ENCODE data around the gene ABCB10. TPM values are rescaled to one million over a fixed set of nuclear protein-coding genes. Genes with fewer than 3 reads are reported as not detected.
A peak's percentile ranks its signal among the peaks of the same experiment; 100 is the strongest.

The ABCB10 gene
- total RNA-seq, 1 experiment from 2014 or later, result 13.8 TPM

DNA sequence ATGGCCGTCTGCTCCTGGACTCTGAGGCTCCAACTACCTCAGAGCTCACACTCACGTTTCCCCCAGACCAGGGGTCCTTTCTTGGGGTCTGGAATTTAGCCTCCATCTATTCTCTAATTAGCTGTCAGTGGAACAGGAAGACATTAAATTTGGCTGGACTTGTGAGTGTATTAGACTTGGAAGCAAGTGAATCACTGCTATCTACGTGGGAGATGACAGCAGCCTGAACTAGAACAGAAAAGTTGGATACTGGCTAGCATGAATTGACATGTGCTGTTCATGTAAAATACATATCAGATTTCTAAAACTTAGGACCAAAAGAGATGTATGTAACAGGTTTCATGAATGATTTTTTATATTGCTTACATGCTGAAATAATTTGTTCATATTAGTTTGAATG lies 39.4 kb upstream of the ABCB10 start:
- Histone ChIP-seq H3K56ac (ENCODE audit: insufficient read length, low read depth, low read length) (no peak overlapping the region), H2BK20ac (ENCODE audit: low read depth, low read length, poor library complexity, severe bottlenecking) (no peak overlapping the region), H3K79me1 (ENCODE audit: insufficient read depth, low read depth, low read length, poor library complexity, severe bottlenecking) (no peaks in the 10 kb centered on the region), H4K5ac (ENCODE audit: insufficient read length, low read depth, low read length) (no peak overlapping the region), H3K4ac (ENCODE audit: low read depth, low read length) (no peak overlapping the region), H3K9me3 (ENCODE audit: control insufficient read depth, low read depth, low read length) (no peaks in the 10 kb centered on the region), H3K4me2 (ENCODE audit: insufficient read depth, insufficient read length, low read length) (no peak overlapping the region), H2BK12ac (ENCODE audit: insufficient read length, low read depth, low read length) (no peak overlapping the region), H4K20me1 (ENCODE audit: control insufficient read depth, insufficient read depth, insufficient read length) (no peaks in the 10 kb centered on the region), H2AK5ac (ENCODE audit: insufficient read length, low read length) (no peak overlapping the region), H3K23ac (ENCODE audit: insufficient read length, low read depth, low read length) (no peak overlapping the region), H2AFZ (ENCODE audit: low read length) (no peak overlapping the region), H3K9ac (ENCODE audit: extremely low read depth, insufficient read length, low read length) (no peak overlapping the region), H4K8ac (replicated peaks; ENCODE audit: insufficient read length, low read depth, low read length) (no peak overlapping the region), H3K4me1 (ENCODE audit: insufficient read depth, low read length) (no peaks in the 10 kb centered on the region), H2BK120ac (ENCODE audit: low read depth, low read length, poor library complexity, severe bottlenecking) (no peak overlapping the region), H4K91ac (ENCODE audit: insufficient read length, low read depth, low read length) (no peak overlapping the region), H3K18ac (ENCODE audit: insufficient read length, low read depth, low read length) (no peak overlapping the region), H3K79me2 (ENCODE audit: insufficient read depth, low read length) (no peaks in the 10 kb centered on the region), H2BK15ac (ENCODE audit: low read depth, low read length) (no peak overlapping the region), H3K27me3 (ENCODE audit: insufficient read depth, low read length) (no peaks in the 10 kb centered on the region), H2BK5ac (ENCODE audit: insufficient read length, low read length) (no peak overlapping the region), H3T11ph (ENCODE audit: low read length) (no peak overlapping the region), H3K27ac (ENCODE audit: insufficient read length, low read depth, low read length) (no peak overlapping the region), H3K23me2 (ENCODE audit: insufficient read length, low read depth, low read length, poor library complexity, severe bottlenecking) (no peaks in the 10 kb centered on the region), H3K14ac (ENCODE audit: insufficient read depth, low read length) (no peak overlapping the region)
- no peak for DNase-seq
- WGBS (ENCODE audit: extremely low coverage, insufficient read length, low lambda C conversion rate), result no CpG with 5 or more reads among the region's 3 CpGs
- TF ChIP-seq CTCF (conservative IDR thresholded peaks at IDR 0.05), result no peak
- Mint-ChIP-seq H3K4me3 (no peak overlapping the region), H3K4me1 (peaks cover 4 to 12% of the 10 kb centered on the region in 2 experiments), H3K36me3 (ENCODE audit: insufficient read depth in 1 of 3, low read depth in 3 of 3) (peaks cover 11 to 55% (median 36%) of the 10 kb centered on the region in 3 experiments; a peak in 6 of 7 replicates), H3K27me3 (ENCODE audit: low read depth) (no peaks in the 10 kb centered on the region), H3K9me3 (no peaks in the 10 kb centered on the region), H3K27ac (peak overlapping the region in 2 of 3 experiments; percentile 14 to 73; a peak in 2 of 7 replicates)

All from H9 (cell line).